ENCODE data around the gene TESK1.

DNA sequence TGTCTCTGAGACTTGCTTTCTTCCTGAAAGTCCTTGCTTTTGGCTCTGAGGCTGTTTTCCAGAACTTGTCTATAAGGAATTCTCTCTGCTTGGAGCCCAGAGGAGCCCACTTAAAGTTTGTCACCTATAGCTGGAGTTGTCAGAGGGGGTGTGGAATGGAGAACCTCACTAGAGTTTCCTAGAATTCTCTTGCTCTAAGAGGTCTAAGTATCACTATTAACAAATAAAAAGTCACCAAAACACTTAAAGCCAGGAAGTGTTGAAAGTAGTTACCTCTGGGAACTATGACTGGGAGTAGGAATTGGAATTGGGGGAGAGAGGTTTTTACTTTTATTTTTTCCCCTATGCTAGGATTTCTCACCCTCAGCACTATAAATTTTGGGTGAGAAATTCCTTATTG lies 30.7 kb downstream of the TESK1 start:
- TF ChIP-seq, protein P1, sequence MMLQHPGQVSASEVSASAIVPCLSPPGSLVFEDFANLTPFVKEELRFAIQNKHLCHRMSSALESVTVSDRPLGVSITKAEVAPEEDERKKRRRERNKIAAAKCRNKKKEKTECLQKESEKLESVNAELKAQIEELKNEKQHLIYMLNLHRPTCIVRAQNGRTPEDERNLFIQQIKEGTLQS (IDR thresholded peaks at IDR 0.05; ENCODE audit: insufficient read depth, low read depth, low read length), result no peak
- TF ChIP-seq JUND (IDR thresholded peaks at IDR 0.05; ENCODE audit: low read length) (no peak), SP1 (IDR thresholded peaks at IDR 0.05; ENCODE audit: low read depth, low read length) (no peak), CEBPB (IDR thresholded peaks at IDR 0.05; ENCODE audit: low read depth, low read length) (no peak), POLR2A (IDR thresholded peaks at IDR 0.05; ENCODE audit: control extremely low read depth in 1 of 2, low read depth in 2 of 2, low read length in 2 of 2) (no peak), BCL11A (IDR thresholded peaks at IDR 0.05; ENCODE audit: low read depth in 2 of 2, low read length in 2 of 2) (no peak), EZH2 (IDR thresholded peaks at IDR 0.05; ENCODE audit: low read depth, low read length, severe bottlenecking) (no peak), RAD21 (IDR thresholded peaks at IDR 0.05 in 1 of 2, conservative IDR thresholded peaks at IDR 0.05 in 1 of 2; ENCODE audit: low read depth in 2 of 2, low read length in 2 of 2) (no peak), CTBP2 (IDR thresholded peaks at IDR 0.05; ENCODE audit: borderline replicate concordance, insufficient read depth, insufficient read length, low read length) (no peak), PHF8 (conservative IDR thresholded peaks at IDR 0.05; ENCODE audit: low read depth, low read length) (no peak), POLR2AphosphoS5 (IDR thresholded peaks at IDR 0.05; ENCODE audit: low read depth, low read length) (no peak)
- TF ChIP-seq, protein P2, sequence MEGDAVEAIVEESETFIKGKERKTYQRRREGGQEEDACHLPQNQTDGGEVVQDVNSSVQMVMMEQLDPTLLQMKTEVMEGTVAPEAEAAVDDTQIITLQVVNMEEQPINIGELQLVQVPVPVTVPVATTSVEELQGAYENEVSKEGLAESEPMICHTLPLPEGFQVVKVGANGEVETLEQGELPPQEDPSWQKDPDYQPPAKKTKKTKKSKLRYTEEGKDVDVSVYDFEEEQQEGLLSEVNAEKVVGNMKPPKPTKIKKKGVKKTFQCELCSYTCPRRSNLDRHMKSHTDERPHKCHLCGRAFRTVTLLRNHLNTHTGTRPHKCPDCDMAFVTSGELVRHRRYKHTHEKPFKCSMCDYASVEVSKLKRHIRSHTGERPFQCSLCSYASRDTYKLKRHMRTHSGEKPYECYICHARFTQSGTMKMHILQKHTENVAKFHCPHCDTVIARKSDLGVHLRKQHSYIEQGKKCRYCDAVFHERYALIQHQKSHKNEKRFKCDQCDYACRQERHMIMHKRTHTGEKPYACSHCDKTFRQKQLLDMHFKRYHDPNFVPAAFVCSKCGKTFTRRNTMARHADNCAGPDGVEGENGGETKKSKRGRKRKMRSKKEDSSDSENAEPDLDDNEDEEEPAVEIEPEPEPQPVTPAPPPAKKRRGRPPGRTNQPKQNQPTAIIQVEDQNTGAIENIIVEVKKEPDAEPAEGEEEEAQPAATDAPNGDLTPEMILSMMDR (IDR thresholded peaks at IDR 0.05; ENCODE audit: control extremely low read depth in 1 of 3, insufficient read depth in 1 of 3, low read depth in 1 of 3, low read length in 3 of 3), result no peak
- TF ChIP-seq, protein P3, sequence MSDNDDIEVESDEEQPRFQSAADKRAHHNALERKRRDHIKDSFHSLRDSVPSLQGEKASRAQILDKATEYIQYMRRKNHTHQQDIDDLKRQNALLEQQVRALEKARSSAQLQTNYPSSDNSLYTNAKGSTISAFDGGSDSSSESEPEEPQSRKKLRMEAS (IDR thresholded peaks at IDR 0.05), result no peak
- TF ChIP-seq, protein P4, sequence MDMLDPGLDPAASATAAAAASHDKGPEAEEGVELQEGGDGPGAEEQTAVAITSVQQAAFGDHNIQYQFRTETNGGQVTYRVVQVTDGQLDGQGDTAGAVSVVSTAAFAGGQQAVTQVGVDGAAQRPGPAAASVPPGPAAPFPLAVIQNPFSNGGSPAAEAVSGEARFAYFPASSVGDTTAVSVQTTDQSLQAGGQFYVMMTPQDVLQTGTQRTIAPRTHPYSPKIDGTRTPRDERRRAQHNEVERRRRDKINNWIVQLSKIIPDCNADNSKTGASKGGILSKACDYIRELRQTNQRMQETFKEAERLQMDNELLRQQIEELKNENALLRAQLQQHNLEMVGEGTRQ (IDR thresholded peaks at IDR 0.05; ENCODE audit: low read length), result no peak
